Stimulated activated CD4-positive, alpha-beta T cell treated with anti-CD3 and anti-CD28 coated beads, Interleukin-4, amount 100 ng/mL, for 24 hours (primary cell): ENCODE data around the gene CHRNE.

Experiments used
- DNase-seq: peaks from one replicate; pipeline ENCODE4 v3.0.0-alpha.2; 2020

The CHRNE gene

DNA sequence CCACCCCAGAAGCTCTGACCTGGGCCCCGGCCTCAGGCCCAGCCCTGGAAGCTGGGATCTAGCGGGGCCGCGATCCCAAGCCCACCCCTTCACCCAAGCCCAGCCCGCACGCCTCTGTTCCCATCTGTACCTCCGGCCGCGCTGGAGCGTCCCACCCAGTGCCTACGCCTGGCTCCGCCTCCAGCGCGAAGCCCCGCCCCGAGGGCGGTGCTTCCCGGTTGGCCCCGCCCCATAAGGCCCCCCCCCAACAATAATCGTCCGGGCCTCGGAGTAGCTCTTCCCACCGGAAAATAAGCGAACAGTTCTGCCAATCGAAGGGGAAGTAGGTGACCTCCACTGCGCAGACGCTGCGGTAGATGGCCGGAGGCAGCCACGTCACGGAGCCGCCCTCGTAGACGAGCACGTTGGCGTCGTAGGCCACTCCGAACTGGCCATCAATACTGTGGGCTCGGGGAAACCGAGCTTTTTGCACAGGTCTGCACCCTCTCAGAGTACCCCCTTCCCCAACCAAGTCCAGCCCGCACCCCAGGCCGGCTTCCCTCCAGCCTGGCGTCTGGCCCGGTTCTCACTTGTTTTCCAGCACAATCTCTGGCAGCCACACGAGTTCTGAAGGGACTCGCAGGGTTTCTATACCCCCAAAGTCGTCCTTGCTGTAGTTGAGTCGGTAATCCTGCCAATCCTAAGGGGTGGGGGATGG is 1.1 kb downstream of the CHRNE start:
- no peak for DNase-seq

DNA sequence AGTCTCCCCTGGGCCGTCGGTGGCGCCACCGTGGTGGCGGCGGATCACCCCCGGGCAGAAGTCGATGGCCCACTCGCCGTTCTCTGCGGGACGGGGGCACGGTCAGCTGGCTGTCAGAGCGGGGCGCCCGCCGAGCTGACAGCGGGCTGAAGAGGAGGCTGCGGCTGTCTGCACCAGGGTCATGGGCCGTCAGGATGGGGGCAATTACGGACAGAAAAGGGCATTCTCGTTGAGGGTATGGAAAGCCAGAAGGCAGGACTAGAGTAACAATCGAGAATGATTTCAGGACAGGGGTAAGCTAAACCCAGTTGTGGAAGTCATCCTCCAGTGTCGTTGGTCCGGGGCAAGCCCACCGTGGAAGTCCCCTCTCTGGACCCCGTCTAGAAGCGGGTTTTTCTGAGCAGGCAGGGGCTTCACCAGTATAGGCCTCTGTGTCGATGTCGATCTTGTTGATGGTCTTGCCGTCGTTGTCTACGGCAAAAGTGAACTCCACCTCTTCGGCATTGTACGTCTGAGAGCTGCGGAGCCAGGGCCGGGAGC is 1.7 kb downstream of the CHRNE start:
- DNase-seq = no peak

DNA sequence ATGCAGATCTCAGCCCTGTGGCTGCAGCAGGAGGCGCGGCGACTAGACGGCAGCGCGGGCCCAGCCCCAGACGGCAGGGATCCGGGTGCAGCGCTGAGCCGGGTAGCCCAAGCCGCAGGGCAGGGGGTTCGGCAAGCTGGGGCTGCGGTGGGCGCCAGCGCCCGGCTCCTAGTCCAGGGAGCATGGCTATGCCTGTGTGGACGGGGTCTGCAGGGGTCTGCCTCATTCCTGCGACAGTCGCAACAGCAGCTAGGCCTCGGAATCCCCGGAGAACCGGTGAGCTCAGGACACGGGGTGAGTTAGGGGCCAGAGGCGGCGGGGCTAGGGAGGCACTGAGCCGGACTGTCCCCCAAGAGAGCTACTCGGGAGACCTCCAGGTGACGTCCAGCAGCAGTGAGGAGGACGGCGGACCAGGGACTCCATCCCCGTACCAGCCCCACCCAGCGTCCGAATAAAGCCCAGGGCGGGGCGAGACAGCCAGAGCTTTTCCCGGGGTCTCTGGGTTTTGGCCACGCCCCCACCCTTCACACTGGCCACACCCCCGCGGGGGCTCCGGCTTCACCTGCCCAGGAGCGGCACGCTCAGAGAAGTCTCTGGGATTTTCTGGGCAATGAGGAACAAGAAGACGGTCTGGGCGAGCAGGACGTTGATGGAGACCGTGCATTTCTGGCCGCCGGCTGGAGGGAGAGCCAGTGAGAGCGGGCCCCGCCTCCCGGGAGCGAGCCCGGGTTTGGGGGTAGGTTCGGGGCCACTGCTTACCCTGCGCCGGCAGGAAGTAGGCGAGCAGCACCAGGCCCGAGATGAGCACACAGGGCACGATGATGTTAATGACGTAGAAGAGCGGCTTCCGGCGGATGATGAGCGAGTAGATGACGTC is 2.4 kb downstream of the CHRNE start:
- DNase-seq = peak; percentile 43

DNA sequence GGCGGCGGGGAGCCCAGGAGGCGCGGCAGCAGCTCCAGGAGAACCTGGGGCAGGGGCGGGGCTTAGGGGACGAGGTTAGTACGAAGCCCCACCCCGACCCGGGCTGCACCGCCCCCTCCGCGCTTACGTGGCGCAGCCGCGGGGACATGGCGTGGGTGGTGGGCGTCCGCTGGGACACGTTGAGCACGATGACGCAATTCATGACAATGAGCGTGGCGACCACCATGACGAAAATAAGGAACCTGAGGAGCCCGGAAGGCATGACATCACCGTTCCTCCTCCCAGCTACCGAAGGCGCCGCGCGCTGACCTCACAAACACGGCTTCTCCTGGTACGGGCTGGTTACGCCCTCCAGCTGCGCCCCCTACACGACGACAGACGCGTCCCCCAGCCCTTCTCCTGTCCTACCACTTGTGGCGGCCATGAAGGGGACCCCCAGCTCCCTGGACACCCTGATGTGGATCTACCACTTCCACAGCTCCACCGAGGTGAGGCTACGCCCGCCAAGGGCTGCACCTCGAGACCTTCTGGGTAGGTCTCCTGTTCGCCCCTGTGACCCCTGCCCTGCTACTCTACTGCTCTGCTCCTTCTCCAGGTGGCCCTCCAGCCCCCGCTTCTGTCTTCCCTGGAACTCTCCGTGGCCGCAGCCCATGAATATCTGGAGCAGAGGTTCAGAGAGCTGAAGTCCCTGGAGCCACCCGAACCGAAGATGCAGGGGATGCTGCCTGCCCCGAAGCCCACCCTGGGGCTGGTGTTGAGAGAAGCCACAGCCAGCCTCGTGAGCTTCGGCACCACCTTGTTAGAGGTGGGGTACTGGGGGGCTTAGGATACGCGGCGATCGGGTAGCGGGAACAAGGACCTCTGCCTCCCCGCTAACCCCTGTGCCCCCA is 3.3 kb downstream of the CHRNE start, which contains the start of gene C17orf107:
Gene C17orf107, plus strand, starts transcription at position 196 of the 890 bp plus-strand sequence. Its CDS starts 227 bp downstream, at position 423.
- DNase-seq = peak; percentile 95

DNA sequence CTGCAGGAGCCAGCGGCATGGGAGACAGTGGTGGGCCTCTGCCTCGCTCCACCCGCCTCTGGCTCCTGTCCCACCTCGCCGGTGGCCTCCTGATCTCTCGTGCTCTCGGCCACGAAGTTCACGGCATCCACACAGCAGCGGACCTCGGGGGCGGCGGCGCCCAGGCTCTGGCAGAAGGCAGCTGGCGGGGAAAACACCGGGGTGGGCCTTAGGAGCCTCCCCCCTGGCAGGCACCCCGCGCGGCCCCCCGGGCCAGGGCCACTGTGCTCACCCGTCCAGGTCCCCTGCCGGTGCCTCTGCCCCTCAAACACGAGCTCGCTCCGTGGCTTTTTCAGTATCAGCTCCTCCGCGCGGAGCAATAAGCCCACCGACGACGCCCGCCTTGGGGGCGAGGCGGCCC is 4.0 kb downstream of the CHRNE start:
- DNase-seq = no peak

DNA sequence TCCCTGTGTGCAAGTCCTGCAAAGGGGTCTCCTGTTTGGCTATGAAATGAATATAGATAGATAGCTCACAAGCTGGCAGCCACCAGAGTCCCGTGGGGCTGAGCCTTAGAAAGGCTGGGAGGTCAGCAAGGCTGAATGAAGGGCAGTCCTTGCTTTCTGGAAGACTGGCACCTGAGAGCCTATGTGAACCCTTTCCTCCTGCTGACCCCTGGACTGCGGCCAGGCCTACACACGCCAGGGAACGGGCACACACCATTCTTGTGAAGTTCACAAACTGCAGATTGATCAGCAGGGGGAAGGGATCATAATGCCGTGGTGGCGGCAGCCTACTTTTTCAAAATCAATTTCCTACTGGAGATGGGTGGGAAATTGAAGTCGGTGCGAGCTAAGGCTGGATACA is 4.5 kb downstream of the CHRNE start:
- no peak for DNase-seq

DNA sequence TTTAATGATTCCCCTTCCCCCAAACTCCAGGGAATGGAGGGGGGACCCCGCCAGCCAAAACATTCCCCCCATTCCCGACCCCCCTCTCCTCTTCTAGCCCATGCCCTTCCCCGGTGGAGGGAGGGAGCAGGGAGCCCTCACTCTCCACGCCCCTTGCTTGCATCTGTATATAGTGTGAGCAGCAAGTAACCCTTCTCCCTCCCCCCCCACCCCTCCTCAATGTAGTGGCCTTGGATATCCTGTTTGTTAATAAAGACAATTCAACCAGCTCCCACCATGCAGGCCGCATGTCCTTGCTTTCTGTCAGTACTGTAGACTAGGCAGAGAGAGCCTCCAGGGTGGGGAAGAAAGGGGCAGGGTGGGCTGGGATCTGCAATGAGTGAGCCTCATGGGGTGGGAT is 5.1 kb downstream of the CHRNE start:
- no peak for DNase-seq

DNA sequence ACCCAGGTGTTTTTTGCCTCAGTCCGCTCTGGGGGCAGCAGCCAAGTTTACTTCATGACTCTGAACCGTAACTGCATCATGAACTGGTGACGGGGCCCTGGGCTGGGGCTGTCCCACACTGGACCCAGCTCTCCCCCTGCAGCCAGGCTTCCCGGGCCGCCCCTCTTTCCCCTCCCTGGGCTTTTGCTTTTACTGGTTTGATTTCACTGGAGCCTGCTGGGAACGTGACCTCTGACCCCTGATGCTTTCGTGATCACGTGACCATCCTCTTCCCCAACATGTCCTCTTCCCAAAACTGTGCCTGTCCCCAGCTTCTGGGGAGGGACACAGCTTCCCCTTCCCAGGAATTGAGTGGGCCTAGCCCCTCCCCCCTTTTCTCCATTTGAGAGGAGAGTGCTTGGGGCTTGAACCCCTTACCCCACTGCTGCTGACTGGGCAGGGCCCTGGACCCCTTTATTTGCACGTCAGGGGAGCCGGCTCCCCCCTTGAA is 5.7 kb downstream of the CHRNE start:
- no peak for DNase-seq

DNA sequence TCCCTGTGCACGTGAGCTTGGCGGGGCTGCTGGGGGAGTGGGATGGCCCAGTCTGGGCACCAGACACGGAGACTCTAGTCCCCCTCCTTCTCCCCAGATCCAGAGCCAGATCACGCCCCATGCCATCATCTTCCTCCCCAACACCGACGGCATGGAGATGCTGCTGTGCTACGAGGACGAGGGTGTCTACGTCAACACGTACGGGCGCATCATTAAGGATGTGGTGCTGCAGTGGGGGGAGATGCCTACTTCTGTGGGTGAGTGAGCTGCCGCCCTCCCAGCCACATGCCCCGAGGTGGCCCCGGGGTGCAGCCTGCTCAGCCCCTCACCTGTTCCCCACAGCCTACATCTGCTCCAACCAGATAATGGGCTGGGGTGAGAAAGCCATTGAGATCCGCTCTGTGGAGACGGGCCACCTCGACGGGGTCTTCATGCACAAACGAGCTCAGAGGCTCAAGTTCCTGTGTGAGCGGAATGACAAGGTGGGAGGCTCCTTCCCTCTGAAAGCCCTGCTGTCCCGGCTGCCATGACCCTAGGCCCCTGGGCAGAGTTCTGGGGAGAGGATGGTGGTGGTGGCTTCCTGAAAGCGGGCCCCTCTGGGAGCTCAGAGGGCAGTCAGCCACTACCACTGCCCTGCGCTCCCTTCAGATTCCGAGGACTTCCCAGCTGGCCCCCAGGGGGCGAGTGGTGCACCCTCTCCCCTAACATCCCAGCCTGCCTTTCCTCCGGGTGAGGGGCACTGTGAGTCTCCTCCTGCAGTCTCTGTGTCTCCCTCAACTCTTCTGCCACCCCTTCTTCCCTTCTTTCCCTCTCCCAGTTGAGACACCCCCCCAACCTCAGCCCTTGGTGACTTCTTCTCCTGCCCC is 6.3 kb downstream of the CHRNE start:
- no peak for DNase-seq

DNA sequence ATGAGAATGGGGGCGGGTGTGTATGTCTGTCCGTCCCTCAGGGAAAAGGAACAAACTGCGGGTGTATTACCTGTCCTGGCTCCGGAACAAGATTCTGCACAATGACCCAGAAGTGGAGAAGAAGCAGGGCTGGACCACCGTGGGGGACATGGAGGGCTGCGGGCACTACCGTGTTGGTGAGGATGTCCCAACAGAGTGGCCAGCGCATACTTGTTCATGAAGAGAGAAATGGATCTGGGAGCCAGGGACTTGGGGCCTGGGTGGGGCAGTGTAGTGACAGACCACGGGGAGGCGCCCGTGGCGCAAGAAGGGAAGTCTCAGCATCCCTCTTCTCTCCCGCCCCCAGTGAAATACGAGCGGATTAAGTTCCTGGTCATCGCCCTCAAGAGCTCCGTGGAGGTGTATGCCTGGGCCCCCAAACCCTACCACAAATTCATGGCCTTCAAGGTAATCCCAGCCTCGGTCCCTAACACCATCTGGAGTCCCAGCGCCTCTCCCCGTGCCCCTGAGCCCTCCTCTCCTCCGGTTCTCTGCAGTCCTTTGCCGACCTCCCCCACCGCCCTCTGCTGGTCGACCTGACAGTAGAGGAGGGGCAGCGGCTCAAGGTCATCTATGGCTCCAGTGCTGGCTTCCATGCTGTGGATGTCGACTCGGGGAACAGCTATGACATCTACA is 7.1 kb downstream of the CHRNE start:
- DNase-seq = no peak

DNA sequence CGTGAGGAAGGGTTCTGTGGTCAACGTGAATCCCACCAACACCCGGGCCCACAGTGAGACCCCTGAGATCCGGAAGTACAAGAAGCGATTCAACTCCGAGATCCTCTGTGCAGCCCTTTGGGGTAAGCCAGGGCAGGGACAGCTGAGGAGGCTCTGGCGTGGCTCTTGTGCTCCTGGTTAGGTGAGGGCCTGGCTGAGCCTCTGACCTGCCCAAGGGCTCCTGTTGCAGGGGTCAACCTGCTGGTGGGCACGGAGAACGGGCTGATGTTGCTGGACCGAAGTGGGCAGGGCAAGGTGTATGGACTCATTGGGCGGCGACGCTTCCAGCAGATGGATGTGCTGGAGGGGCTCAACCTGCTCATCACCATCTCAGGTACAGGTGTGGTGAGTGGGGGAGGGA is 7.8 kb downstream of the CHRNE start:
- DNase-seq = no peak

DNA sequence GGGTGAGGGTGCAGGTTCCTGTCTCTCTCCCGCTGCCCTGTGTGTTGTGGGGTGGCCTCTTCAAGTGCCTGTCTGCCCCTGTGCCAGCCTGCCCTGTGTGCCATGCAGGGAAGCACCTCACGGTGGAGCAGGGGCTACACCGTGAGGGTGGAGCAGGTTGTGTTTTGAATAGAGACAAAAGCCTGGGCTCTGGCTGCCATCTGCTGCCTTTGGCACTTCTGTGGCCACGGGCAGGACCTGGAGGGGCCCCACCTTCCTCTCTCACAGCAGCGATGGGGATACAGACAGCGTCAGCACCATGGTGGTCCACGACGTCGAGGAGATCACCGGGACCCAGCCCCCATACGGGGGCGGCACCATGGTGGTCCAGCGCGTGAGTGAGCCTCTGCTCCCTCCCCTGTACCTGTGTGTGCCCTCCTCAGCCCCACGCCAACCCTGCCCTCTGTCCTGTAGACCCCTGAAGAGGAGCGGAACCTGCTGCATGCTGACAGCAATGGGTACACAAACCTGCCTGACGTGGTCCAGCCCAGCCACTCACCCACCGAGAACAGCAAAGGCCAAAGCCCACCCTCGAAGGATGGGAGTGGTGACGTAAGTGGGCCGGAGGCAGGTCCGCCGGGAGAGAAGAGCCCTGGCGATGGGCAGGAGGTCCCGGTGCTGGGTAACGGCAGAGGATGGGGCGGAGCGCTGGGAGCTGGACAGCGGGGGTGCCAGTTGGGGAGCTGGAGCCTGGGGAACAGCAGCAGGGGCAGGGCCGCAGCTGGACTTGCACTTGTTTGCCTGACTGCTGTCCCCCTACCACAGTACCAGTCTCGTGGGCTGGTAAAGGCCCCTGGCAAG is 9.0 kb downstream of the CHRNE start:
- DNase-seq = no peak

DNA sequence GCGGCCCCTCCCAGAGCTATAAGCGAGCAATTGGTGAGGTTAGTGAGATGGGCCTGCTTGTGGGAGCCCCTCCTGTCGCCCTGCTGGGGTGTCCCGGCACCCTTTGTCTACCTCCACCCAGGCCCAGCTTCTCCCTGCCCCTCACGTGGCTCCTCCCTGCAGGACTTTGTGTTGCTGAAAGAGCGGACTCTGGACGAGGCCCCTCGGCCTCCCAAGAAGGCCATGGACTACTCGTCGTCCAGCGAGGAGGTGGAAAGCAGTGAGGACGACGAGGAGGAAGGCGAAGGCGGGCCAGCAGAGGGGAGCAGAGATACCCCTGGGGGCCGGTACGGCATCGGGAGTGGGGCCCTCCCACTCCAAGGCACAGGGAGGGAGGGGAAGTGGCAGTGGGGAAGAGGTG is 9.6 kb downstream of the CHRNE start:
- DNase-seq = no peak

DNA sequence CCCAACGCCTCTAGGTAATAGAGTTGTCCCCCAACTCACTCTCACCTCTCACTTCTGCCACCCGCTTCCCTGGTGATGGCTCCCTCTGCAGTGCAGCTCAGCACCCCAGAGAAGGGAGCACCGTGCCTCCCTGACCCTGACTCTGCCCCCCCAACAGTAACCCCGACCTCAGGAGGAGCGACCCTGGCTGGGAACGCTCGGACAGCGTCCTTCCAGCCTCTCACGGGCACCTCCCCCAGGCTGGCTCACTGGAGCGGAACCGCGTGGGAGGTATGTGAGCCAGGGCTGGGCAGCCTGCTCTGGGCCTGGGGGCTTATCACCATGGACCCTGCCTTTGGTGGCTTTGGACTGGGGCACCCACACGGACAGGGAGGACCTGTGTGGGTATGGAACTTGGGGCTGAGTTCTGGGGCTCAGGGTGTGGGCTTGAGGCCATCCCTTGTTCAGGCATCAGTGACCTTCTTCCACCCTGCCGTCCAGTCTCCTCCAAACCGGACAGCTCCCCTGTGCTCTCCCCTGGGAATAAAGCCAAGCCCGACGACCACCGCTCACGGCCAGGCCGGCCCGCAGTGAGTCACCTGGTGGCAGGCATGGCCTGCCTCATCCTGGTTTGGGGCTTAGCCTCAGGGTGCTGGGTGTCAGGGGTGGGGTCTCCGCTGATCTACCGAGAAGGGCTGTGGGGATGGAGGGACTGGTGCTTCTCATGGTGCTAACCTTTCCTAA is 10.2 kb downstream of the CHRNE start:
- DNase-seq = no peak

DNA sequence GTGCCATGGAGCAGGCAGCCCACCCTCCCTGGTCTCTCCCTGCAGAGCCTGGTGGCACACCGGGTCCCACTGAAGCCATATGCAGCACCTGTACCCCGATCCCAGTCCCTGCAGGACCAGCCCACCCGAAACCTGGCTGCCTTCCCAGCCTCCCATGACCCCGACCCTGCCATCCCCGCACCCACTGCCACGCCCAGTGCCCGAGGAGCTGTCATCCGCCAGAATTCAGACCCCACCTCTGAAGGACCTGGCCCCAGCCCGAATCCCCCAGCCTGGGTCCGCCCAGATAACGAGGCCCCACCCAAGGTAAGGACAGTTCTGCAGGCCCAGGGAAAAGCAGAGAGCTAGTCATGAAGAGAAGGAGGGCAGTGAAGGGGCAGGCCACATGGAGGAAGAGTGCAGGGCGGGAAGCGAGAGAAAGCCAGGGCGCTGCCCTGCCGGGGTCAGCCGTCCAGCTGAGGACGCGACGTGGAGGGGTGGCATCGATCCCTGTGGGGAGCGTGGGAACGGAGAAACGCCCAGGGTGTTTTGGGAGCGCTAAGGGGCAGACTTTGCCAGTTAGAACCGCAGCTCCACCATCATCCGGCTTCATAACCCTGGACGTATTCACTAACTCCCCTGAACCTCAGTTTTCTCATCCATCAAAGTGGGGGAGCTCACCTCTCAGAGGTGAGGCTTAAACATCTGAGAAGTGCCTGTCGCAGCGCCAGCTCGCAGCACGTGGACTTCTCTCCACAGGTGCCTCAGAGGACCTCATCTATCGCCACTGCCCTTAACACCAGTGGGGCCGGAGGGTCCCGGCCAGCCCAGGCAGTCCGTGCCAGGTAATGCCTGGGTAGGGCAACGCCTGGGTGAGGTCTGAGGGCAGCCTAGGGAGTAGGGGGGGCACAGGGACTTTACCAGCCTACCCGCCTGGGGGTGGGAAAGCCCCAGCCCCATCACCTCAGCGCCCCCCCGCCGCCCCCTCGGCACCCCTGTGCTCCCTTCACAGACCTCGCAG is 11.2 kb downstream of the CHRNE start:
- DNase-seq = no peak

DNA sequence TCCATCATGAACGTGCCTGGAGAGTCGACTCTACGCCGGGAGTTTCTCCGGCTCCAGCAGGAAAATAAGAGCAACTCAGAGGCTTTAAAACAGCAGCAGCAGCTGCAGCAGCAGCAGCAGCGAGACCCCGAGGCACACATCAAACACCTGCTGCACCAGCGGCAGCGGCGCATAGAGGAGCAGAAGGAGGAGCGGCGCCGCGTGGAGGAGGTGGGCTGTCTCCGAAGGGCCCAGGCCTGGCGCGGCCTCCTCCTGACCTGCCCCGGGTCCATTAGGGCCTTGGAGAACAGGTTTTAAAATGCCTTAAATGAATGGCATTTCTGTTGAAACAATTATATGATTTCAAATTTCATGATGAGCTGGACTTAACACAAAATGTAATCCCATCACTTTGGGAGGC is 15.3 kb downstream of the CHRNE start:
- no peak for DNase-seq

DNA sequence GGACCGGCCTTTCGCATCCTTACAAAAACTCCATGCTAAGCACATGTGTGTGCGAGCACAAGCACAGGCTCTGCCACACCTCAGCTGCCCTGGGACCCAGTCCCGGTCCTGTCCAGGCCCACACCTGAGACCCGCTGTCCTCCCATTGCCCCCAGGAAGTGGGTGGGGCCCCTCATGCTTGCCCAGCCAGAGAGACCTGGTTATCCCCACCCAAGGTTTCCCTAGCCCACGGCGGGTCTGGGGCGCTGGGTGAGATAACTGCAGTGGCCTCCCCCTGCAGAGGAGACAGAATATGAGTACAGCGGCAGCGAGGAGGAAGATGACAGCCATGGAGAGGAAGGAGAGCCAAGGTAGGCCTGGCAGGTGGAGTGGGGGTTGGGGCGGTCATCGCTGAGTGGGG is 16.1 kb downstream of the CHRNE start:
- DNase-seq = no peak

DNA sequence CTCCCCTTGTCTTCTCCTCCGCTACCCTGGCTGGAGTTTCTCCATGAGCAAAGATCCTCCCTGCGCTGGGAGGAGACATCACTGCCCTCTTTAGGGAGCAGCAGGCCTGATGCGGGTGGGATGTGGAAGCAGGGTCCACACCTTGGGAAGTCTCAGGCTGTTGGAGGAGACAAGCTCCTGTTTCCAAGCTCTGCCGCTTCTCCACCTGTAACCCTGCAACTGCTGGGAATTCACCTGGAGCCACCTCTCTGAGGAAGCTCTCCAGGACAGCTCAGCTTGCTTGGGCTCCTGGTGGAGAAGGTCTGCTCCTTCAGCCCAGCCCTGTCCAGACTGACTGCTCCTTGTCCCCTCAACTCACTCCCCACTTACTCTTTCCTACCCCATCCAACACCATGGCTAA is 18.4 kb downstream of the CHRNE start:
- no peak for DNase-seq
